Left colon (tissue), 2 donors: Measurements from ENCODE around the gene OR5AR1. TPM values are rescaled to one million over a fixed set of nuclear protein-coding genes. Genes with fewer than 3 reads are reported as not detected.
"Not testable (repeated sequence)": the region's sequence is repeated elsewhere in the genome, so short reads cannot be mapped to it uniquely, and the experiment has no call there.

Experiments
- ATAC-seq: fragments of 200-7000 bp; cut with Tn5 transposase; one replicate; pipeline ENCODE4 v1.9.1; 2020; ENCODE audit warnings: mild to moderate bottlenecking, moderate library complexity
- DNase-seq, 2 donors: peaks; one replicate each; pipeline ENCODE4 v3.0.0-alpha.2; 2020
- intact Hi-C, 2 donors: fragments of 100-400 bp; cut with DNase I in 1 of 2; cut with micrococcal nuclease in 1 of 2; formaldehyde crosslinking; loops; one replicate each; pipeline versions ENCODE4 v1.11.2 to v1.14.0; 2022; cut with DNase I, micrococcal nuclease
- long read RNA-seq: library from polyadenylated mRNA; unstranded; transcript quantifications from one replicate; pipeline ENCODE4 v2.0.0, GENCODE V29; 2021
- total RNA-seq, 2 donors: library from RNA; stranded (reverse); fragmentation: NEBNext Ultra II Directional; extraction: Animal tissue kit (Norgen Biotek cat#: 25700); gene quantifications; one replicate each; pipeline ENCODE4 v1.2.1, GENCODE V29; 2021
- donor health status: DM: no; HTN: no; CAD: no.
- donor health status: DM: yes; HTN: yes; CAD: no.

Gene OR5AR1
- not detected for total RNA-seq
- long read RNA-seq: 0 reads

DNA sequence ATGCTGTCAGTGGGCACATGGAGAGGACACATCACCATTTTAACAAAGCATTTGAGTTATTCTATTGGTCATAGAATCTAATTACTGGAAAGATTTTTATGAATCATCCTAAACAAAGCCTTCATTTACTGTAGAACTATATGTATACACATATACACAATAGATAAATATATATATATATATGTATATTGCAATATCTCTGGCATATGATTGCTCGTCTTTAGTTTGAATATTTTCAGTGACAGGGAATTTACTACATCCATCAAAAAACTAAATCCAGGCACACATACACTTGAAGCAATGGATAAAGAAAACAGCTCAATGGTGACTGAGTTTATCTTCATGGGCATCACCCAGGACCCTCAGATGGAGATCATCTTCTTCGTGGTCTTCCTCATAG lies at the start of gene OR5AR1:
Gene OR5AR1 (plus strand): TSS at position 301 of the 400 bp plus-strand sequence. CDS start 0 bp downstream, at position 301.
- DNase-seq (no peak), ATAC-seq (no peak)
- intact Hi-C loops: no loop called here

DNA sequence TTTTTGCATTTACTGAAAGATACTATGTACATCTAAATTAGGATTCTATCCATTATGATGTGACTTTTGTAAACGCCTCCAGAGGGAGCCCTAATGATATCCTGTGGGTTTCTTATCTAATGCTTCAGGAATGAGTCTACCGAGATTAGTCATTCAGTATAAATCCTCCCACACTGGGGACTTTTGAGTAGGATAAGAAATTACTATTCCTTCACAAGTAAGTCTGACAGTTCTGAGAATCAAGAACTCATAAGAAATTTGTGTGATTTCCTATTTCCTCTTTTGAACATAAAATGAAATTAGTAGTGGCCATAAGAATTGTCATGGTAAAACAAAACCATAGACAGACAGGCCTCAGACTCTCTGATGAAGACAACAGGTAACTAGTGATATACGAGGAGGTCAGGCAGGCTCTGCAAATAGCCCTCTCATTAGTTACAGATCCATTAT lies 38.8 kb upstream of the OR5AR1 start:
- intact Hi-C loops: no loop called here
- DNase-seq (peak in 1 of 2 donors; percentile 5), ATAC-seq (peak; percentile 95)

DNA sequence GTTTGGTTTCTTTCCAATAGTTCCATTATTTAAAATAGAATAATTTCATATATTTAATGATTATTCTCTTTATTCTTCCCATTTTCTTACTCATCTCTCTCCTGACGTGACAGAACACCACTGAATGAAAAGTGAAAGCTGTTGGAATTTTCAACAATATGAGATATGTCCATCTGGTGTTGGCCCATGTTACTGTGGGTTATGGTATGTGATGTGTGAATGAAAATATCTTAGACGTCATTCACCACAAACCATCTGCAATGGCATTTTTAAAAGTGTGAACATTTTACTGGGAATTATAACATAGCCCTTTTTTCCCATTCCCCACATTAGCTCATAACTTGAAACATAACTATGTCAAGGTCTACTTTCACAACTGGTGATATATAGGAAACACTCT lies 37.5 kb upstream of the OR5AR1 start:
- DNase-seq (no peak), ATAC-seq (no peak)
- intact Hi-C loops: no loop called here

DNA sequence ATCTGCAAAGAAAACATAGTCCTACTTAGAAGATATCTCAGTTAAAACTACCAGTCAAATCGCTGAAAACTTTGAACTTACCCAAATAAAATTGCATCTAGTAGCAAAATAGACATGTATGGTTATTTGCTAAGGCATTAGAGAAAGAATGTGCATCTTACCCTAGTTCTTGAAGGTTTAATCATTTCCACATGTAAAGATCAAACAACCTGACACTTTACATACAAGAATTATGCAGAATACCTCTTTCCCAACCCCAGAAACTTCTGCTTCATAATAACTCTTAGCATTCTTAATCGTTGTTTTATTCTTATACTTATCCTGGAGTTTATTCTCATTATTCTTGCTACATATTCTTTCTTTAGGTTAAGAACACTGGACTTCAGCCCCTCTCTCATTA lies 31.2 kb upstream of the OR5AR1 start:
- DNase-seq (no peak), ATAC-seq (no peak)
- intact Hi-C loops: no loop called here

DNA sequence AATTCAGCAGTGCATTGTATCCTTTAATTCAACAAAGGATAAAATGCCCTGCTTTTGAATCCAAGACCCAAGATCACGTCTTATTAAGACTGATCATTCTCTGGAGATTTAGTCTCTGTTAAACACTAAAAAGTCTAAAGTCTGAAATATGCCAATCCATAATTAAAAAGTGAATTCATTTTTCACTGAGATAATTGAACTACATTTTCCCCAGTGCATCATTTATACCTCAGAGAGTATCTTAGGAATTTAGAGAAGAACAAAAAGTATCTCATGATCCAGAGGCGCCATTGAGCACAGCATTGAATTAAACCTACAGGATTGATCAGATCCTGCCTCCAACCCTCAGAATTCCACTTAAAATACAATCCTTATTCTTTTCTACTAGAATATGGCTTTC lies 26.6 kb upstream of the OR5AR1 start:
- intact Hi-C loops: no loop called here
- ATAC-seq (no peak), DNase-seq (no peak)

DNA sequence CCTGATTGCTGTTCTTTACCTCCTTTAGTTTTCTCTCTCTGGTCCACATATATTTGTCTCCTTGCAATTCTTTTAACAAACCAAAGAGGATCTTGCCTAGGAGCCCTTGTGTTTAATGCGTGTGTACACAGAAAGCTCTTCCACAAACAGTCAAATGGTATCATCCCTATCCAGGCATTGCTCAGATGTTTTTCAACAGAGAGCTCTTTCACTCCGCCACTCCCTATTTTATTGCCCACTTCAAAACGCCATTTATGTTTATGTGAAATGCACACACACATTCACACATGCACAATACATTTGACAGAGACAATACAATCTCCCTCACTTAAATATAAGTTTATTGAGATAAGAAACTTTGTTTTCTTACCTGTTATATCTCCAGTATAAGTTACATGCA lies 26.0 kb upstream of the OR5AR1 start:
- ATAC-seq: peak; percentile 62
- no peak for DNase-seq
- intact Hi-C loops: no loop called here

DNA sequence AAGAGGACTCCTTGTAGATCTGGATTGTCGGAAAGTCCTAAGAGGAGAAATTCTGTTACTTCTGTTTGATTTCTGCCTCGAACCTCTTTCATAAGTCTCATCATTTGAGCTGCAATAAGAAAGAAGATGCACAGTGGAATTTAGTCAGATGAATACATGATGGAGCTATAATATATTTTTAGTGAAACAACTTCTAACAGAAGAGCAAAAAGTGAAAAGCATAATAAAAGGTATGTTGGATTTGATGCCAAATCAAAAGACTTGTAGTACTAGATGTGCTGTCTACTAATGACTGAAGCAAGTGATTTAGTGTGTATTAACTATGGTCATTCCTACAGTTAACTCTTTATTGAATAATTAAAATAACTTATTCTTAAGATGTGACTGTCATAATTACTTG lies 21.1 kb upstream of the OR5AR1 start, which contains the start of gene OR5AP2:
Gene OR5AP2 (minus strand): TSS at position 101 of the 400 bp plus-strand sequence. CDS start 0 bp downstream, at position 101.
- intact Hi-C loops: no loop called here
- DNase-seq (no peak), ATAC-seq (no peak)

DNA sequence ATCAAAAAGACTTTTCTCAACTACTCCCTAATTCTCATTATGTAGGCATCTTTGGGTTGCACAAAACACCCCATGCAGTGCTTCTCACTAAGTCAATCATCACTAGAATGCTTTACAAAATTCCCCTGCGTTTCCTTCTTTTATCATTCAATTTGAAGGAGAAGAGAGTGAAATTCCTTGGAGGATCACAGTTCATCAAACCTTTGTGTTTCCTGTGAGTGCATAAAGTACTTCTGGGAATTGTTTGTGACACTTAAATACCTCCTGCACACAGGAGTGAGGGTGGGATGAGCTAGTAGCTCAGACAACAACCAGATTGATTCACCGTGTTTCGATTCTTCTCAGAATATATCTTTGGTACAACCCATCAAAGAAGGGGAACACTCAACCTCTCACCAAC lies 3.7 kb upstream of the OR5AR1 start:
- no peak for ATAC-seq
- intact Hi-C loops: no loop called here

DNA sequence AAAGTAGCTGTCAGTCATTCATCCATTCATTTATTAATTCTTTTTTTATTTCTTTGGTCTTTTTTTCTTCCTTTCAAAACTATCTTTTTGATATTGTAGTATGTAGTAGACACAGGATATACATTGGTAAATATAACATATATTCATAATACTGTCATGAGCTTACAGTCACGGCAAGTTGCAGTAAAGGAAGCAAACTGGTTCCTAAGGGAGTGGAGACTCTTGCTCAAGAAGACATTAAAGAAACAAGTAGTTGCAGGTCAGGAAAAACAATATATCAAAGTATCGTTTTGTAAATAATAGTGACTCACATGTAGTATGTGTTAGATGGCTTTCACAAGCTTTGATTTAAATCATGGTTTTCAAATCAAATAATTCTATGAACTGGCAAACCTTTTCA lies 7.5 kb downstream of the OR5AR1 start:
- no peak for DNase-seq
- intact Hi-C loops: no loop called here
- ATAC-seq: no peak

More for the DNA sequence above, 3.7 kb upstream of the OR5AR1 start:
- no peak for DNase-seq

DNA sequence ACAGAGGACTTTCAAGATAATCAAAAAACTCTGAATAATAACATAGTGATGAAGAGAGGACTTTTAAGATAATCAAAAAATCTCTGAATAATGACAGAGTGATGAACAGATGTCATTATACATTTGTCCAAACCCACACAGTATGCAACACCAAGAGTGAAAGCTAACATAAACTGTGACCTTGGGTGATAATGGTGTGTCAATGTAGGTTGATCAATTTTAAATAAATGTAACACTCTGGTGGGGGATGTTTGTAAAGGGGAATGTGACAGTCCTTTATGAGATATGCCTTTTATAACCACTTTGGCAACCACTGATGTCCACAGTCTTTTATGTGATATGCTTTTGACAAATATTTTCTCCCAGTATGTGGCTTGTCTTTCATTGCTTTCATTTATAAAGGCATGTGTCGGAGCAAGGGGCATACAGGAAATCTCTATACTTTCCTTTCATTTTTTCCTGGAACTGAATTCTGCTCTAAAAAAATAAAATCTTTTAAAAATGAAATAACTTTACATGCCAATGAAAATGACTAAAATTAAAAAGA lies 25.1 kb downstream of the OR5AR1 start:
- ATAC-seq: no peak
- DNase-seq: no peak
- intact Hi-C loops: no loop called here

DNA sequence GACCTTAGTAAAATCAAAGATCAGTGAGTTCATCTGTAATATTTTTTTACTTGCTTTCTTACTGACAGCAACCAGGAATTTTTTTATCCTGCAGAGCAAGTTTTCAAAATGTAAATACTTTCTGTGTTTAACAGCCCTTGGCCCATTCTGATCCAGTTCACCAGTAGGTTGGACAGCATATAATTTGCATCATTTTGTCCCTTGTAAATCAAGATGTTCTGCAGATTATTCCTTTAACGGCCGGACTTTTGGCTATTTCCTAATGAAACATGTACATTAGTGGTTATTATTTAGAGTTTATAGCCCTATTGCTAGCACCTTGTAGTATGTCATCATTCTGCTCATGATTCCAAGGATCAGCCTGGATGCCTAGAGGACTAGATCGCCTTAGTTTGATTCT lies 27.7 kb downstream of the OR5AR1 start:
- intact Hi-C loops, DNase-seq, ATAC-seq: not testable (repeated sequence)

DNA sequence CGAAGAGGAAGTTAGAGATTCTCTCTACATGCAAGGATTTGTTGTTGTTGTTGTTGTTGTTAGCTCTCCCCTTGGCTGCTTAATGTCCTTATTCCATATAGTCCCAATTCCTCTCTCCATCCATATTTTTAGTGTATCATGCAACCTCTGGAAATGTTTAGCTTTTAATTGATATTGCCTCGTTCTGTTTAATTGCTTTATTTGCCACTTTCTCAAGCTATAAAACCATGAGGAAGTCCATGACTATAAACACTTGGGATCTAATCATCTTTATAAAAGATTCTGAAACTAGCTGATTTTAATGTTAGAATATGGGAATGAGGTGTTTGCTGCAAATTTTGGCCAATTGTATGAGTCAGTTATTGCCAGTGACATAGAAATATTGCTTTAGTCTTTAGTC lies 29.9 kb downstream of the OR5AR1 start:
- ATAC-seq: peak; percentile 92
- intact Hi-C loops: no loop called here
- no peak for DNase-seq

DNA sequence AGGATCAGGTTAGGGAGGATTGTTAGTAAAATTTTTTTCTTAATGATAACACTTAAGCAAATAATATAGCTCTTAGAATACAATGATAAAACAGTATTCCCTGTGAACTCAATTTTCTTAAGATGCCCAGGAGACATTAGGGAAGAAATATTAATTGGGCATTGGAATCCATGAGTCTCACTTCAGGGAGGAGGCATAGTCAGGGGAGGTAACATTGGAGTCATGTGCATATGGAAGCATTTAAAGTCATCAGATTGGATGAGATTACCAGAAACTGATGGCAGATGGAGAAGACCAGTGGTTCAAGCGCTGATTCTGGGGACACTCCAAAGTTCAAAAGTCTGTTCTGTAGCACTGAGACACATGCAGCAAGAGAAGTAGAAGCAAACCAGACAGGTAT lies 35.3 kb downstream of the OR5AR1 start, which contains the start of gene OR9G1:
Gene OR9G1 (plus strand): TSS at position 301 of the 400 bp plus-strand sequence. CDS start 1,293 bp downstream, outside the sequence.
- intact Hi-C loops: no loop called here
- DNase-seq (no peak), ATAC-seq (no peak)

DNA sequence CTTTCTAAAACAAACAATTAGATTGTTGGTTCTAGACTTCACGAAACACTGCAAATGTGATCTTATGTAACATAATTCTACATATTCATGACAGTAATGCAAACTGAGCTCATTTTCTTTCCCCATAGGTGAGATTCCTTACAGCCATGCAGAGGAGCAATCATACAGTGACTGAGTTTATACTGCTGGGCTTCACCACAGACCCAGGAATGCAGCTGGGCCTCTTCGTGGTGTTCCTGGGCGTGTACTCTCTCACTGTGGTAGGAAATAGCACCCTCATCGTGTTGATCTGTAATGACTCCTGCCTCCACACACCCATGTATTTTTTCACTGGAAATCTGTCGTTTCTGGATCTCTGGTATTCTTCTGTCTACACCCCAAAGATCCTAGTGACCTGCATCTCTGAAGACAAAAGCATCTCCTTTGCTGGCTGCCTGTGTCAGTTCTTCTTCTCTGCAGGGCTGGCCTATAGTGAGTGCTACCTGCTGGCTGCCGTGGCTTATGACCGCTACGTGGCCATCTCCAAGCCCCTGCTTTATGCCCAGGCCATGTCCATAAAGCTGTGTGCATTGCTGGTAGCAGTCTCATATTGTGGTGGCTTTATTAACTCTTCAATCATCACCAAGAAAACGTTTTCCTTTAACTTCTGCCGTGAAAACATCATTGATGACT lies 36.9 kb downstream of the OR5AR1 start:
- ATAC-seq: peak; percentile 83
- peak in 1 of 2 donors; percentile 9 for DNase-seq
- intact Hi-C loops: no loop called here

DNA sequence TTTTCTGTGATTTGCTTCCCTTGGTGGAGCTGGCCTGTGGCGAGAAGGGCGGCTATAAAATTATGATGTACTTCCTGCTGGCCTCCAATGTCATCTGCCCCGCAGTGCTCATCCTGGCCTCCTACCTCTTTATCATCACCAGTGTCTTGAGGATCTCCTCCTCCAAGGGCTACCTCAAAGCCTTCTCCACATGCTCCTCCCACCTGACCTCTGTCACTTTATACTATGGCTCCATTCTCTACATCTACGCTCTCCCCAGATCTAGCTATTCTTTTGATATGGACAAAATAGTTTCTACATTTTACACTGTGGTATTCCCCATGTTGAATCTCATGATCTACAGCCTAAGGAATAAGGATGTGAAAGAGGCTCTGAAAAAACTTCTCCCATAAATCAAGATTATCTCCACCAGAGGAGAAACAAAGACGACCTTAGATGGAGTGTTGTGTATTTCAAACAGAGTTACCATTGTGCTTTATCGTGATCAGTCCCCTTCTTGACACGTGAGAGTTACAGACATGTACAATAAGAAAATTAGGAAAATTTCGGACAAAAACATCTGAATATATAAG lies 37.5 kb downstream of the OR5AR1 start:
- ATAC-seq: no peak
- intact Hi-C loops: no loop called here
- no peak for DNase-seq

DNA sequence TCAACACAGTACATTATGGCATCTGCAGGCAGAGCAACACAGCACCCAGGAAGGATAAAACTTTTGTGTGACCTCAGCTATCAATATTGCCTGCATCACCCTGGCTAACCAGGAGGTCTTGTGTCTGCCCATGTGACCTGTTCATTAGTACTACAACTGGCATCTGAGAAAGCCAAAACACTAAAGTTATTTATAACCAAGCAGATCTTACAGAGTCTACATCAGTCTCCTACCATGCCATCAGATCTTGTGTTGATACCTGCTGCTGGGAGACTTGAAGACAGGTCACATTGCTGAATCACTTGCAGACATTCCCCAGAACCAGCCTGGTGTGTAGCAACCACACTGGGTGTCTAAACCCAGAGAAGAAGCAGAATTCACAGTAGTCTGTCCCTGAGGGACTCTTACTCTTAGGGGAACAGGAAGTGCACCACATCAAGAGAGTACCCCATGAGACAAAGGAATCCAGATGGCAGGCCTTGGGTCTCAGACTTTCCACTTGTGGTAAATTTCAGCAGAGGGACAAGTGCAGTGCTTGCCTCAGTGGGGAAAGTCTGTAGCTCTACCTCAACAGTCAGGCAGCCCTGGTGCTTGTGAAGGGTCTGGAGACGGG lies 42.4 kb downstream of the OR5AR1 start:
- ATAC-seq (no peak), DNase-seq (no peak)
- intact Hi-C loops: no loop called here

DNA sequence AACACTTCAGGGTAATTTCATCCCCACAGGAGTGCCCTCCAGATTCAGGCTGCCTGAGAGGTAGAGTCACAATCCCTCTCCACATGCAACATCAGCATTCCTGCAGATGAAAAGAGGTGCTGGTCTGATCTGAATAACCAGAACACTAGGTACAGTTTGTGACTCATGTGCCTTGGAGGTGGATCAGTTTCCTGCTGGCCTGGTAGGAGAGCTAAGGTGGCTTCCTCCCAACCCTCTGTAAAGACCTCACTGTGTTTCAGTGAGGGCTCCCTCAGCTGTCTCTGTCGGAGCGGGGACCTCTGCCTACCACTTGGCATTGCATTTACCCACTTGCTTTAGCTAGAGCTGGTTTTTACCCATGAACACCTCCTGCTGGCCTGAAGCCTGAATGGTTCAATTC lies 43.0 kb downstream of the OR5AR1 start:
- ATAC-seq (no peak), DNase-seq (no peak)
- intact Hi-C loops: no loop called here

DNA sequence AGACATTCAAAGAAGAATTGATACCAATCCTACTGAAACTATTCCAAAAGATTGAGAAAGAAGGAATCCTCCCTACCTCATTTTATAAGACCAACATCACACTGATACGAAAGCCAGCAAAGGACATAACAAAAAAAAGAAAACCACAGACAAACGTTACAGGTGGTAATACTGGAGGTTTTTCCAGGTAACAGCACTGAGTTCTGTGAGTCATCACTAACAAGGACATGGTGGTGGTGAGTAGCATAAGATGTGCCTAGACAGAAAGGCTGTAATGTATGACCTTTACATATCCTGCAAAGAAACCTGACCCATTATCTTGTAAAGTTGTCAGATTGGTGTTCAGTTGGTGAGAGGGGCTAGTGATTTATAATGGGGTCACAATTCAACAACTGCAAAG lies 50.7 kb downstream of the OR5AR1 start:
- no peak for ATAC-seq
- DNase-seq: no peak
- intact Hi-C loops: no loop called here
